ENCODE measurements around the gene APBA2. TPM values are rescaled to one million over a fixed set of nuclear protein-coding genes. Genes with fewer than 3 reads are reported as not detected.

Gene APBA2
- total RNA-seq, 4 donors from 2014 or later: 3.3 to 5.4 (median 4.5) TPM

DNA sequence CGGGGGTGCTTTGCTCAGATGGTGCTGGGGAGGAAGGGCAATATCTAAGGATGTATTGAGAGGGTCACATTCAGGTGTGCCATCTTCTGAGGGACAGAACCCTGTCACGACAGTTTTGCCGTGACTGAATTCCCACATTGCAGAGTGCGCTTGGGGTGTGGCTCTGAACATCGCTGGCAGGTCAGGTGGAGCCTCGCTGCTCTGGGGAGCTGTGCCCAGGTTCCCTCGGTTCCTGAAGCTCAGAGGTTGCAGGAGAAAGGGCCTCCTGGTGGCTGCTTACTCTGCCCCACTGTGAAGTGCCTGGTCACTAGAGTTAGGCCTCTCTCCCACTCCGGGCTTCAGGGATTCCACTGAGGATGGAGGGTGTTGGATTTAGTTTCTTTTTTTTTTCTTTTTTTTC lies 51.5 kb downstream of the APBA2 start:
- 92 to 96% methylated on average over 8 of the region's 8 CpGs for WGBS, 2 donors
- H3K4me3 ChIP-seq: no peak overlapping the region
- no peaks in the 10 kb centered on the region for H3K36me3 ChIP-seq
- DNase-seq (ENCODE audit: low spot score in 2 of 2): no peak
- H3K9me3 ChIP-seq: peaks cover 0 to 19% (median 0%) of the 10 kb centered on the region in 4 donors
- H3K4me1 ChIP-seq: no peaks in the 10 kb centered on the region
- no peaks in the 10 kb centered on the region for H3K27me3 ChIP-seq
- TF ChIP-seq, protein P1, sequence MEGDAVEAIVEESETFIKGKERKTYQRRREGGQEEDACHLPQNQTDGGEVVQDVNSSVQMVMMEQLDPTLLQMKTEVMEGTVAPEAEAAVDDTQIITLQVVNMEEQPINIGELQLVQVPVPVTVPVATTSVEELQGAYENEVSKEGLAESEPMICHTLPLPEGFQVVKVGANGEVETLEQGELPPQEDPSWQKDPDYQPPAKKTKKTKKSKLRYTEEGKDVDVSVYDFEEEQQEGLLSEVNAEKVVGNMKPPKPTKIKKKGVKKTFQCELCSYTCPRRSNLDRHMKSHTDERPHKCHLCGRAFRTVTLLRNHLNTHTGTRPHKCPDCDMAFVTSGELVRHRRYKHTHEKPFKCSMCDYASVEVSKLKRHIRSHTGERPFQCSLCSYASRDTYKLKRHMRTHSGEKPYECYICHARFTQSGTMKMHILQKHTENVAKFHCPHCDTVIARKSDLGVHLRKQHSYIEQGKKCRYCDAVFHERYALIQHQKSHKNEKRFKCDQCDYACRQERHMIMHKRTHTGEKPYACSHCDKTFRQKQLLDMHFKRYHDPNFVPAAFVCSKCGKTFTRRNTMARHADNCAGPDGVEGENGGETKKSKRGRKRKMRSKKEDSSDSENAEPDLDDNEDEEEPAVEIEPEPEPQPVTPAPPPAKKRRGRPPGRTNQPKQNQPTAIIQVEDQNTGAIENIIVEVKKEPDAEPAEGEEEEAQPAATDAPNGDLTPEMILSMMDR (IDR thresholded peaks at IDR 0.05): no peak
- no peak for TF ChIP-seq POLR2A (IDR thresholded peaks at IDR 0.05)
- no peak for TF ChIP-seq EP300 (IDR thresholded peaks at IDR 0.05)
- no peak overlapping the region for H3K27ac ChIP-seq

DNA sequence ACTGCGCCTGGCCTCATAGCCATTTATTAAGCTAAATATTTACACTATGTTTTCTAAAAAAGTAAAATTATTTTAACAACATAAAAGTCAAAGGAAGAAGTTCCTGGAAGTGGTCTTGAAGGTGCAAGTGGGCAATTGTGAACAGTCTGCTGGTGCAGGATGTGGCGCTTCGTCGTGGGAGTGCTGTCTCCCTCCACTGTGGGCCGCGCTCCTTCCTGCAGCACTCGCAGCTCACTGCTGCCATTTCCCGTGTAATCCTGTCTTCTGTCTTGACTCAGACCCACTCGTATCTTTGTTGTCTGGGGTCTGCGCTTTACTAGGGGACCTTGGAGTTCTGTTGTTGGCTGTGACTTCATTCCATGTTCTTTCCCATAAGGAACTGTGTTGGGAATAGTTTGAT lies 56.3 kb downstream of the APBA2 start:
- peaks cover 0 to 11% (median 0%) of the 10 kb centered on the region in 4 donors for H3K9me3 ChIP-seq
- TF ChIP-seq EP300 (IDR thresholded peaks at IDR 0.05): no peak
- no peak for TF ChIP-seq POLR2A (IDR thresholded peaks at IDR 0.05)
- TF ChIP-seq, protein P1 (IDR thresholded peaks at IDR 0.05): no peak
- no peaks in the 10 kb centered on the region for H3K36me3 ChIP-seq
- WGBS, 2 donors: 83 to 85% methylated on average over 10 of the region's 10 CpGs
- no peak for DNase-seq (ENCODE audit: low spot score in 2 of 2)
- no peaks in the 10 kb centered on the region for H3K4me1 ChIP-seq
- H3K27ac ChIP-seq: no peak overlapping the region
- no peak overlapping the region for H3K4me3 ChIP-seq
- H3K27me3 ChIP-seq: no peaks in the 10 kb centered on the region

DNA sequence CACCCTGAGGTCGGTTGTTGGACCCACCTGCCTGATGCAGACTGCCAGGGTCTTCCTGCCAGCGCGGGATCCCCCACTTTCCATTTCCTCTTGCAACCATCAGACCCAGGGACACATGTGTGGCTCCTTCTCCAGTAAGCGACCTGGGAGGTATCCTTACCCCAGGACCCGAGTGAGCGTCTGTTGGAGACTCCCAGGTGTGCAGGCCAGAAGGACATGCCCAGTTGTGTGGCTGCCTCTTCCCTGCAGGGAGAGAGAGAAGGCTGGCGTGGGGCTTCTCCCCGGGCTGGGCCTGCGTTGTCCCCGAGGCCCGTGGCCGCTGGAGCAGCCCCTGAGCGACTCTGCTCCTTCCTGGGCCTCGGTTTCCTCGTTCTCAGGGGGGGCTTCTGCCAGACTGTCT lies 56.8 kb downstream of the APBA2 start:
- H3K4me1 ChIP-seq: no peaks in the 10 kb centered on the region
- H3K4me3 ChIP-seq: no peak overlapping the region
- WGBS, 2 donors: 92 to 93% methylated on average over 15 of the region's 15 CpGs
- H3K27me3 ChIP-seq: no peaks in the 10 kb centered on the region
- H3K36me3 ChIP-seq: no peaks in the 10 kb centered on the region
- DNase-seq (ENCODE audit: low spot score in 2 of 2): no peak
- no peak overlapping the region for H3K27ac ChIP-seq
- peaks cover 0 to 6% (median 0%) of the 10 kb centered on the region in 4 donors for H3K9me3 ChIP-seq
- TF ChIP-seq, protein P1 (IDR thresholded peaks at IDR 0.05): no peak
- TF ChIP-seq POLR2A (IDR thresholded peaks at IDR 0.05) (no peak), EP300 (IDR thresholded peaks at IDR 0.05) (no peak)

DNA sequence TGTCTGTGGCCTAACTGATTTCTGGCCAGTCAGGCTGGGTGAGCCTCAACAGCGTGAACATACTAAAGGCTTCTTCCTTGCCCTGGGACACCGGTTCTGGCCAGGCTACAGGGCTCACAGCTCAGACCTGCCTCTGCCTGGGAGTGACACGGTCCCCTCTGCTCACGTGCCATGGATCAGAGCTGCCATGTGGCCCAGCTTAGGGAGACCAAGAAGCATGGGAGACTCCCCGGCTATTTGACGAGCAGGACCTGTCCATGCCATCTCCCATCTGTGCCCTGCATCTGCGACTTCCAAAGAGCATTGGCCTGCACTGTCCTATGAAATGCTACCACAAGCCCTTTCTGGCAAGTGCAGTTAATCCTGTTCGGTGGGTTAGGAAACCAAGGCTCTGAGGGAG lies 57.4 kb downstream of the APBA2 start:
- Histone ChIP-seq H3K27ac (no peak overlapping the region), H3K4me3 (no peak overlapping the region), H3K27me3 (no peaks in the 10 kb centered on the region), H3K4me1 (no peaks in the 10 kb centered on the region), H3K9me3 (peaks cover 0 to 6% (median 0%) of the 10 kb centered on the region in 4 donors), H3K36me3 (no peaks in the 10 kb centered on the region)
- 94 to 95% methylated on average over 7 to 8 of the region's 8 CpGs for WGBS, 2 donors
- TF ChIP-seq, protein P1 (IDR thresholded peaks at IDR 0.05): no peak
- TF ChIP-seq EP300 (IDR thresholded peaks at IDR 0.05) (no peak), POLR2A (IDR thresholded peaks at IDR 0.05) (no peak)
- no peak for DNase-seq (ENCODE audit: low spot score in 2 of 2)

DNA sequence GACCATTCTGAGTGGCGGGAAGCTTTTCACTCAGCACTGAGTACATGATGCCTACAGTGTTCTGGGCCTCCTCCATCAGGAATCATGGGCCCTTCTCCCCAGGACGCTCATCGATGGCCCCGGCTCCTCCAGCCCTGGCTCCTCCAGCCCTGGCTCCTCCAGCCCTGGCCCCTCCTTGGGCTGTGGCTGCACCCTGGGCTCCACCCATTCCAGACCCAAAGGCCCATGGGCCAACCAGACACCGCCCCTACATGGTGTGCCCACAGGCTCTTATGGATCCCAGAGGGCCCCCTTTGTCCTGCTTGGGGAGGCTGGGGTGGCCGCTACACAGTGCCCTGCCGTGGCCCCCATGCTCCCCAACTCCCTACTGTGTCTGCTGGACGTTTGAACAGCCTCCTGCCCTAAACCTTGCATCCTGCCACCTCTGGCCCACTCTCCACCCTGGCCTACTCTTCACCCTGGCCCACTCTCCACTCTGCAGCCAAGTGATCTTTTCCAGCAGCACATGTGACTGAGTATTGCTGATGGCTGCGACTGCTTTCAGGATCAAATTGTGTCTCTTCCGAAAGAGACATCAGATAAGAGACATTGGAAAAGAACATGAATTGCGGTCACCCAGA lies 57.9 kb downstream of the APBA2 start:
- H3K27me3 ChIP-seq: no peaks in the 10 kb centered on the region
- H3K36me3 ChIP-seq: no peaks in the 10 kb centered on the region
- 92 to 94% methylated on average over 8 to 11 of the region's 11 CpGs for WGBS, 2 donors
- no peak overlapping the region for H3K27ac ChIP-seq
- H3K4me1 ChIP-seq: no peaks in the 10 kb centered on the region
- H3K9me3 ChIP-seq: peaks cover 0 to 6% (median 0%) of the 10 kb centered on the region in 4 donors
- no peak for DNase-seq (ENCODE audit: low spot score in 2 of 2)
- H3K4me3 ChIP-seq: no peak overlapping the region
- TF ChIP-seq POLR2A (IDR thresholded peaks at IDR 0.05) (no peak), EP300 (IDR thresholded peaks at IDR 0.05) (no peak)
- TF ChIP-seq, protein P1 (IDR thresholded peaks at IDR 0.05): no peak

Data from tibial nerve (tissue), 4 donors.